CD4-positive, alpha-beta memory T cell (primary cell): ENCODE data around the gene UBTD1. TPM values are rescaled to one million over a fixed set of nuclear protein-coding genes. Genes with fewer than 3 reads are reported as not detected.
"Not testable (repeated sequence)": the region's sequence is repeated elsewhere in the genome, so short reads cannot be mapped to it uniquely, and the experiment has no call there.

Experiments
- CTCF ChIA-PET: fragments of 350-600 bp; sonication (Branson Sonifier 250); formaldehyde crosslinking; loops from one replicate; lab custom pipeline; 2021; ENCODE audit warnings: inconsistent platforms; ENCODE audit not compliant: partially characterized antibody; lab: Charles Lee
- POLR2A ChIA-PET: fragments of 350-600 bp; sonication (Branson Sonifier 250); formaldehyde crosslinking; loops from one replicate; lab custom pipeline; 2021; ENCODE audit not compliant: partially characterized antibody; lab: Charles Lee
- DNase-seq, 5 donors: peaks; one replicate each; pipeline versions ENCODE4 v3.0.0 to v3.0.0-alpha.2; 2020 to 2022; ENCODE audit warnings: mixed read lengths in 1 of 5
- H3K27ac ChIP-seq: one replicate; pipeline ENCODE4 v1.7.0; 2013; ENCODE audit warnings: low read depth, low read length
- H3K27me3 ChIP-seq: 2 replicates; pipeline ENCODE4 v1.7.0; 2013; ENCODE audit warnings: mild to moderate bottlenecking, low read length, moderate library complexity; ENCODE audit not compliant: insufficient read depth
- H3K36me3 ChIP-seq: 2 replicates; pipeline ENCODE4 v1.7.0; 2013; ENCODE audit warnings: mild to moderate bottlenecking, low read length, moderate library complexity; ENCODE audit not compliant: insufficient read depth
- H3K4me1 ChIP-seq: 2 replicates; pipeline ENCODE4 v1.7.0; 2013; ENCODE audit warnings: mild to moderate bottlenecking, low read length, moderate library complexity; ENCODE audit not compliant: insufficient read depth
- H3K4me3 ChIP-seq, 2 donors: one replicate each; pipeline ENCODE4 v1.7.0; 2013; ENCODE audit warnings: low read length in 2 of 2, mild to moderate bottlenecking in 1 of 2
- H3K9me3 ChIP-seq, 2 donors: one replicate each; pipeline ENCODE4 v1.7.0; 2013; ENCODE audit warnings: low read length in 2 of 2, control low read depth in 1 of 2; ENCODE audit not compliant: control insufficient read depth in 1 of 2
- H3K27ac Mint-ChIP-seq, 7 donors: one replicate each; pipeline ENCODE4 v1.8.0; 2020 to 2021; ENCODE audit warnings: mixed read lengths in 7 of 7, mild to moderate bottlenecking in 6 of 7, inconsistent platforms in 3 of 7, moderate library complexity in 3 of 7
- H3K27me3 Mint-ChIP-seq, 2 donors: one replicate each; pipeline ENCODE4 v1.8.0; 2020 to 2021; ENCODE audit warnings: mixed read lengths in 2 of 2
- H3K36me3 Mint-ChIP-seq, 2 donors: one replicate each; pipeline ENCODE4 v1.8.0; 2020 to 2021; ENCODE audit warnings: mixed read lengths in 2 of 2, inconsistent platforms in 1 of 2, mild to moderate bottlenecking in 1 of 2
- H3K4me1 Mint-ChIP-seq, 4 donors: one replicate each; pipeline ENCODE4 v1.8.0; 2020 to 2021; ENCODE audit warnings: mixed read lengths in 4 of 4, mild to moderate bottlenecking in 1 of 4
- H3K4me3 Mint-ChIP-seq, 8 donors: one replicate each; pipeline ENCODE4 v1.8.0; 2020 to 2021; ENCODE audit warnings: mixed read lengths in 8 of 8, mild to moderate bottlenecking in 7 of 8, moderate library complexity in 6 of 8, inconsistent platforms in 3 of 8
- H3K9me3 Mint-ChIP-seq, 8 donors: one replicate each; pipeline ENCODE4 v1.8.0; 2020 to 2021; ENCODE audit warnings: mixed read lengths in 8 of 8, mild to moderate bottlenecking in 5 of 8, inconsistent platforms in 3 of 8, moderate library complexity in 1 of 8
- intact Hi-C: fragments of 100-400 bp; cut with micrococcal nuclease; formaldehyde crosslinking; loops from one replicate; pipeline ENCODE4 v1.15.1; 2023
- polyA plus RNA-seq, 2 donors: library from polyadenylated mRNA; unstranded; fragments of 300-500 nt; fragmentation: Illumina TruSeq; gene quantifications; one replicate each; pipeline ENCODE4 v1.2.3, GENCODE V29; 2021
- total RNA-seq, 2 experiments: library from RNA; stranded (reverse); gene quantifications; one replicate each; pipeline ENCODE4 v1.2.3, GENCODE V29; 2021

The UBTD1 gene
- total and polyA plus RNA-seq, 4 experiments from 2014 or later: 1.3 to 1.9 (median 1.8) TPM

DNA sequence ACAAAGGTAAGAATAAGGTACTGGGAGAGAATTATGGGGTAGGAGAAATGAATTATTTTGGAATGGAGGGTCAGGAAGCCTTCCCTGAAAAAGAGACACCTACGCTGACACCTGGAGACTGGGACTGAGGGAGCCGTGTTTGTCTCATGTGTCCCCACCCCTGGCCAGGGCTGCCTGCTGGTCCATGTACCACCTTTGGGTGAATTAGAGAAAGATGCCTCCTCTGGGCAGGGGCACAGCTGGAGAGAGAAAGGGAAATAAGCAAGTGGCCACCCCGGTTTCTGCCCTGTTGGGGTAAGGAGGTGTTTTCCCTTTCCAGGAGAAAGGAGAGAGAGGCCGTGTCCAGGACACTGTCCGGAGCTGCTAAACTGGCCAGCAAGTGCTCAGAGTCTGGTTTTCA, 21.8 kb downstream of the UBTD1 start:
- H3K27ac Mint-ChIP-seq: no peak overlapping the region
- CTCF ChIA-PET: no interaction called here
- no peaks in the 10 kb centered on the region for H3K4me1 Mint-ChIP-seq
- no peaks in the 10 kb centered on the region for H3K9me3 ChIP-seq
- H3K27ac ChIP-seq: no peak overlapping the region
- no peak overlapping the region for H3K4me3 Mint-ChIP-seq
- intact Hi-C loops: no loop called here
- H3K4me3 ChIP-seq: no peak overlapping the region
- no peaks in the 10 kb centered on the region for H3K9me3 Mint-ChIP-seq
- H3K27me3 ChIP-seq: no peaks in the 10 kb centered on the region
- no peaks in the 10 kb centered on the region for H3K36me3 Mint-ChIP-seq
- no peaks in the 10 kb centered on the region for H3K4me1 ChIP-seq
- DNase-seq: no peak
- H3K36me3 ChIP-seq: no peaks in the 10 kb centered on the region
- H3K27me3 Mint-ChIP-seq: peaks cover 2 to 8% of the 10 kb centered on the region in 2 donors
- POLR2A ChIA-PET: no interaction called here

DNA sequence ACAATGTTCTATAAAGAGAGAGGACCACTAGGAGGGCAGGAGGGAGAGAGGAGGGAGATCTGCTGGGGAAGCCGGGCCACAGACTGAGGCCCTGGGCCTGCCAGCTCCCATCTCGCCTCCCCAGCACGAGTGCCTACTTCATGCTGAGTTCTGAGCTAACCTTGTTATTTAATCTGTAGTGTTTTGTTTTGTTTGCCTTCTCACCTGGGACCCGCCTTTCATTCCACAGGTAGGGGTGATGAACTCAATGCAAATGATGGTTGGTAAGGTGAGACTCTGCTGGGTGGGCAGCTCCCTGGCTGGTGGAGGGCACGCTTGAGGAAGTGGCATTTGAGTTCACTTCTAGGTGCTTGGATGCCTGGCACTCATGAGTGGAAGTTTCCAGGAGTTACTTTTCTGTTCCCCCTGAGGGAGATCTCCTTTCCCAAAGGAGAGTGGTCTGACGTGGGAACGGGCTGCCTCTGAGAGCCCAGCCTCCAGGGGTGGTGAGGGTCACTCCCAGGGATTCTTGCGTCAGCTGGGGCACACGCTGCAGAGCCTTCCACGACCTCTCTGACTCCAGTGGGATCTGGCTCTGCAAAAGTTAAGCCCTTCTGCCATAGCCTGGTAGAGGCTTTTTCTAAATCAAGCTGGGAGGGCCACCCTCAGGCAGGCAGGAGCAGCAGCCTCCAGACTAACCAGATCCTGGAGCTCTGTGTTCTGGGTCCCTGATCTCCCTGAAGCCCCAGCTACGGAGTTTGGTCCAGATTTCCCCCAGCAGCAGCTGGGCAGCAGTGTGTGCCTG, 22.4 kb downstream of the UBTD1 start:
- Histone ChIP-seq H3K36me3 (no peaks in the 10 kb centered on the region), H3K4me3 (no peak overlapping the region), H3K9me3 (no peaks in the 10 kb centered on the region), H3K27me3 (no peaks in the 10 kb centered on the region), H3K4me1 (no peaks in the 10 kb centered on the region), H3K27ac (no peak overlapping the region)
- DNase-seq: no peak
- H3K36me3 Mint-ChIP-seq: no peaks in the 10 kb centered on the region
- intact Hi-C loops: no loop called here
- H3K4me1 Mint-ChIP-seq: no peaks in the 10 kb centered on the region
- H3K4me3 Mint-ChIP-seq: no peak overlapping the region
- POLR2A ChIA-PET: no interaction called here
- H3K27me3 Mint-ChIP-seq: peaks cover 2 to 5% of the 10 kb centered on the region in 2 donors
- CTCF ChIA-PET: interaction anchor here (0.8 to 1.0 kb wide), 2 partner anchors 12 to 21 kb away, joined by 3 read pairs; no protein-coding TSS in a partner anchor
- H3K9me3 Mint-ChIP-seq: no peaks in the 10 kb centered on the region
- no peak overlapping the region for H3K27ac Mint-ChIP-seq

DNA sequence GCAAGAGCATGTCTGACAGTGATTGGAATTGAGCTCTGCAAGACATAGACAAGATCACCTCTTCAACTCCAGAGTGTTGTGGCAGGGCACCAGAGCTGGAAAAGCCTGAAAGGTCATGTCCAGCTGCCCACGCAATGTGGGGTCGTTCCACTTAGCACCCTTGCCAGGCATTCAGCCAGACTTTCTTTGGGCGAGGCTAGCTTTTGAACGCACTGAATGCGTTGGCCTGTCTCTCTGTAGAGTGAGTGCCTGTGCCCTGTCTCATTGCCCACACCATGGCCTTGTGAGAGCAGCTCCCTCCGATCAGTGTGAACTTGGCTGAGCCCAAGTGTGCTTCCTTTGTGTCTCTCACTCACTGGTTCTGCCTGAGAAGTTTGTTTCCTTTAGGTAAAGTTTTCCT, 23.3 kb downstream of the UBTD1 start:
- Mint-ChIP-seq H3K27me3 (peaks cover 2 to 4% of the 10 kb centered on the region in 2 donors), H3K9me3 (no peaks in the 10 kb centered on the region), H3K4me1 (no peaks in the 10 kb centered on the region), H3K27ac (peak overlapping the region in 1 of 7 donors; percentile 49), H3K36me3 (no peaks in the 10 kb centered on the region), H3K4me3 (no peak overlapping the region)
- POLR2A ChIA-PET: no interaction called here
- no peak overlapping the region for H3K27ac ChIP-seq
- intact Hi-C loops: no loop called here
- no peaks in the 10 kb centered on the region for H3K36me3 ChIP-seq
- H3K4me3 ChIP-seq: no peak overlapping the region
- no peak for DNase-seq
- H3K27me3 ChIP-seq: no peaks in the 10 kb centered on the region
- CTCF ChIA-PET: interaction anchor here (0.8 to 1.0 kb wide), 2 partner anchors 12 to 22 kb away, joined by 3 read pairs; no protein-coding TSS in a partner anchor
- H3K4me1 ChIP-seq: no peaks in the 10 kb centered on the region
- no peaks in the 10 kb centered on the region for H3K9me3 ChIP-seq

DNA sequence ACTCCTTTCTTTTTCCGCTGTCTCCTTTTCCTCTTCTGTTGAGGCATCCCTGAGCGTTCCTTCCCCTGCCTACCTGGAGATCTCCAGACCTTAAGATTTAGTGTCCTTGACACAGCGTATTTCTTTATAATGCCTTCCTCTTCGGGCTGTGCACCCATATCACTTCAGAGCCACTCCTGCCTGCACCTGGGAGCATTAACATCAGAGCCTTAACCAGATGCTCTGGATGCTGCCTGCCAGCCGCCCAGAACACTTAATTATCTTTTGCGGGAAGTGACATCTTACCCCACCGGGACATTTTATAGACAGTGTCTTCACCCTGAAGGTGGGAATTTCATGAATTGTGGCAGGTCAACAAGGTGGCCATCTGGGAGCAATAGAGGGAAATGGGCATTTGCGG, 24.2 kb downstream of the UBTD1 start:
- no peaks in the 10 kb centered on the region for H3K27me3 ChIP-seq
- intact Hi-C loops: no loop called here
- DNase-seq: no peak
- no peak overlapping the region for H3K27ac Mint-ChIP-seq
- H3K4me1 ChIP-seq: no peaks in the 10 kb centered on the region
- POLR2A ChIA-PET: no interaction called here
- no peaks in the 10 kb centered on the region for H3K9me3 ChIP-seq
- H3K4me3 Mint-ChIP-seq: no peak overlapping the region
- H3K9me3 Mint-ChIP-seq: no peaks in the 10 kb centered on the region
- H3K27ac ChIP-seq: no peak overlapping the region
- CTCF ChIA-PET: no interaction called here
- H3K27me3 Mint-ChIP-seq: peaks cover 2% of the 10 kb centered on the region in 2 donors
- no peaks in the 10 kb centered on the region for H3K36me3 Mint-ChIP-seq
- H3K4me1 Mint-ChIP-seq: no peaks in the 10 kb centered on the region
- H3K4me3 ChIP-seq: no peak overlapping the region
- H3K36me3 ChIP-seq: no peaks in the 10 kb centered on the region

DNA sequence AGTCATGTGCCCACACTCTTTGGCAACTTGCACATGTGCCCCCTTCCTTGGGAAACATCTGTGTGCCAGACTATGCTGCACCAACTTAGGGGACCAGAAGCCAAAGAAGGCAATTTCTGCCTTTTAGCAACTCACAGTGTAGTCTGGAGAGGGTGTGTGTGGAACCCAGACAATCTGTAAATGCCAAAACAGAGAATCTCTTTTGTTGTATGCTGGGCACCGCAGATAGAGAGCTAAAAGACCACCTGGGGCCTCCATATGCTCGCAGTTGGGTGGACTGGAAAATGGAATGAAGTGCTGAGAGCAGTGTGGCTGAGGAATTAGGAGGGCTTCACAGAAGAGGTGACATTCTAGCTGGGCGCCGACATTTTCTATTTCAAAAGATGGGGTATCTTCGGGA, 26.4 kb downstream of the UBTD1 start:
- Mint-ChIP-seq H3K27ac (no peak overlapping the region), H3K9me3 (peaks cover 0 to 3% (median 0%) of the 10 kb centered on the region in 8 donors), H3K36me3 (no peaks in the 10 kb centered on the region), H3K4me3 (no peak overlapping the region), H3K27me3 (peaks cover 0 to 2% of the 10 kb centered on the region in 2 donors), H3K4me1 (peaks cover 0 to 2% (median 1%) of the 10 kb centered on the region in 4 donors)
- Histone ChIP-seq H3K4me1 (no peaks in the 10 kb centered on the region), H3K36me3 (no peaks in the 10 kb centered on the region), H3K9me3 (no peaks in the 10 kb centered on the region), H3K4me3 (no peak overlapping the region), H3K27ac (no peak overlapping the region), H3K27me3 (no peaks in the 10 kb centered on the region)
- POLR2A ChIA-PET: no interaction called here
- CTCF ChIA-PET: no interaction called here
- DNase-seq: no peak
- intact Hi-C loops: no loop called here

DNA sequence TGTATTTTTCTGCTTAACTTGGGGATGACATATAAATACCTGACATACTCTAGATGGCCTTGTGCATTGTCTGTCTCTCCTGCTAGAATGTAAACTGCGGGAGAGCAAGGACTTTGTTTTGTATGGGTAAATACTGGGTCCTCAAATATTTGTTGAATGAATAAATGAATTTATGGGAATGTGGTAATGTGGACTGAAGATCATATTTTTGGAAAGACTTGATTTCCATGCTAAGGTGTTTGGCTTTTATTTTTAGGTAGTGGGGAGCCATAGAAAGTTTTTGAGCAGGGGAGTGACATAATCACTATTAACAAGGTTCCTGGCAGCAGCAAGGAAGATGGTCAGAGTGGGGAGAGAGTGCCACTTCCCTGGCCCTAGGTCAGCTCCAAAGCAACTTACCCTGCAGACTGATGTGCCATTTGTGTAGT, 27.0 kb downstream of the UBTD1 start:
- intact Hi-C loops: no loop called here
- no peaks in the 10 kb centered on the region for H3K27me3 ChIP-seq
- no peak overlapping the region for H3K4me3 ChIP-seq
- H3K27ac ChIP-seq: no peak overlapping the region
- H3K4me1 Mint-ChIP-seq: peaks cover 0 to 2% (median 1%) of the 10 kb centered on the region in 4 donors
- no peaks in the 10 kb centered on the region for H3K36me3 Mint-ChIP-seq
- ChIA-PET POLR2A (no interaction called here), CTCF (no interaction called here)
- H3K27me3 Mint-ChIP-seq: peaks cover 0 to 2% of the 10 kb centered on the region in 2 donors
- H3K4me3 Mint-ChIP-seq: no peak overlapping the region
- H3K36me3 ChIP-seq: no peaks in the 10 kb centered on the region
- H3K4me1 ChIP-seq: no peaks in the 10 kb centered on the region
- H3K9me3 ChIP-seq: no peaks in the 10 kb centered on the region
- H3K27ac Mint-ChIP-seq: no peak overlapping the region
- H3K9me3 Mint-ChIP-seq: peaks cover 0 to 3% (median 0%) of the 10 kb centered on the region in 8 donors
- DNase-seq: no peak

DNA sequence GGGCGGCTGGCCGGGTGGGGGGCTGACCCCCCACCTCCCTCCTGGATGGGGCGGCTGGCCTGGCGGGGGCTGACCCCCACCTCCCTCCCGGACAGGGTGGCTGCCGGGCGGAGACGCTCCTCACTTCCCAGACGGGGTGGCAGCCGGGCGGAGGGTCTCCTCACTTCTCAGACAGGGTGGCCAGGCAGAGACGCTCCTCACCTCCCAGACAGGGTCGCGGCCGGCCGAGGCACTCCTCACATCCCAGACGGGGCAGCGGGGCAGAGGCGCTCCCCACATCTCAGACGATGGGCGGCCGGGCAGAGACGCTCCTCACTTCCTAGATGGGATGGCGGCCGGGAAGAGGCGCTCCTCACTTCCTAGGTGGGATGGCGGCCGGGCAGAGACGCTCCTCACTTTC, 30.2 kb downstream of the UBTD1 start:
- H3K27me3 Mint-ChIP-seq, H3K4me3 ChIP-seq, H3K9me3 ChIP-seq, CTCF ChIA-PET, POLR2A ChIA-PET, H3K9me3 Mint-ChIP-seq, intact Hi-C loops, H3K4me1 Mint-ChIP-seq, H3K4me3 Mint-ChIP-seq, H3K4me1 ChIP-seq, H3K36me3 Mint-ChIP-seq, DNase-seq, H3K27ac ChIP-seq, H3K27me3 ChIP-seq, H3K27ac Mint-ChIP-seq, H3K36me3 ChIP-seq: not testable (repeated sequence)
